SK-N-SH treated with all-trans-retinoic acid at 6 μM for 48 hours (cell line): Measurements from ENCODE around the gene EDARADD.

Source experiments
- BACH2 ChIP-seq: fragments of 250-450 bp; sonication (Bioruptor Pico); IDR thresholded peaks from 2 replicates; pipeline ENCODE4 v1.9.0; 2021; ENCODE audit warnings: mild to moderate bottlenecking, borderline replicate concordance
- CSDC2 ChIP-seq: fragments of 250-450 bp; sonication (Bioruptor Pico); IDR thresholded peaks from 2 replicates; pipeline ENCODE4 v1.5.0; 2020; ENCODE audit warnings: mild to moderate bottlenecking, moderate library complexity
- CSRNP3 ChIP-seq: fragments of 250-450 bp; sonication (Bioruptor Pico); IDR thresholded peaks from 2 replicates; pipeline ENCODE4 v1.5.1; 2021; ENCODE audit warnings: mild to moderate bottlenecking, moderate library complexity
- ISL1 ChIP-seq: fragments of 250-450 bp; sonication (Bioruptor Pico); IDR thresholded peaks from 2 replicates; pipeline ENCODE4 v2.1.2; 2022; ENCODE audit warnings: mild to moderate bottlenecking, moderate library complexity
- PPARA ChIP-seq: fragments of 250-450 bp; sonication (Bioruptor Pico); IDR thresholded peaks from 2 replicates; pipeline ENCODE4 v1.5.0; 2020; ENCODE audit warnings: mild to moderate bottlenecking, borderline replicate concordance
- RARB ChIP-seq: fragments of 250-450 bp; sonication (Bioruptor Pico); IDR thresholded peaks from 2 replicates; pipeline ENCODE4 v1.8.0; 2021; ENCODE audit warnings: mild to moderate bottlenecking, moderate library complexity
- TSHZ2 ChIP-seq: fragments of 250-450 bp; sonication (Bioruptor Pico); IDR thresholded peaks from 2 replicates; pipeline ENCODE4 v1.5.0; 2020; ENCODE audit warnings: mild to moderate bottlenecking, moderate library complexity
- ZFP3 ChIP-seq: fragments of 250-450 bp; sonication (Bioruptor Pico); IDR thresholded peaks from 2 replicates; pipeline ENCODE4 v1.5.0; 2020; ENCODE audit warnings: mild to moderate bottlenecking, moderate library complexity
- ZFP30 ChIP-seq: fragments of 450-650 bp; formaldehyde crosslinking; IDR thresholded peaks from 2 replicates; pipeline ENCODE4 v1.5.0; 2022; ENCODE audit warnings: mild to moderate bottlenecking, moderate library complexity
- ZNF70 ChIP-seq: fragments of 450-650 bp; formaldehyde crosslinking; IDR thresholded peaks from 2 replicates; pipeline ENCODE4 v1.5.0; 2020; ENCODE audit warnings: mild to moderate bottlenecking, moderate library complexity

GRCh38 chr1:236534151-236534651 is 140.1 kb downstream of the EDARADD start:
- TF ChIP-seq CSRNP3 (no peak), RARB (CRISPR knock-in tag) (no peak), BACH2 (CRISPR knock-in tag) (no peak), ZFP3 (CRISPR knock-in tag) (no peak), ISL1 (CRISPR knock-in tag) (no peak), TSHZ2 (CRISPR knock-in tag) (no peak), ZNF70 (CRISPR knock-in tag) (no peak), PPARA (CRISPR knock-in tag) (no peak), ZFP30 (CRISPR knock-in tag) (no peak), CSDC2 (CRISPR knock-in tag) (no peak)
